MM.1S (cell line): ENCODE results near the gene TMEM44.

Experiments
- DNase-seq: peaks from one replicate; pipeline ENCODE4 v3.0.0-alpha.2; 2015
- H2AFZ ChIP-seq: fragments of 300-600 bp; sonication (generic); 2 replicates; pipeline ENCODE4 v1.6.0; 2016; ENCODE audit warnings: antibody characterized with exemption, low read length
- H3F3A ChIP-seq: fragments of 300-600 bp; sonication (generic); 2 replicates; pipeline ENCODE4 v1.6.1; 2016; ENCODE audit warnings: mild to moderate bottlenecking, antibody characterized with exemption, low read length, moderate library complexity, mixed read lengths; ENCODE audit not compliant: insufficient read depth
- H3K27ac ChIP-seq: fragments of 300-600 bp; sonication (generic); 2 replicates; pipeline ENCODE4 v1.5.1; 2016; ENCODE audit warnings: mild to moderate bottlenecking, low read length
- H3K27me3 ChIP-seq: fragments of 300-600 bp; sonication (generic); replicated peaks from 2 replicates; pipeline ENCODE4 v1.6.0; 2016; ENCODE audit warnings: low read length; ENCODE audit not compliant: insufficient read depth
- H3K36me3 ChIP-seq: fragments of 300-600 bp; sonication (generic); replicated peaks from 2 replicates; pipeline ENCODE4 v1.6.1; 2016; ENCODE audit warnings: mild to moderate bottlenecking, low read length, mixed read lengths; ENCODE audit not compliant: insufficient read depth
- H3K4me1 ChIP-seq: fragments of 300-600 bp; sonication (generic); 2 replicates; pipeline ENCODE4 v1.6.1; 2016; ENCODE audit warnings: low read length, mixed read lengths
- H3K4me2 ChIP-seq: fragments of 300-600 bp; sonication (generic); 2 replicates; pipeline ENCODE4 v1.6.0; 2016; ENCODE audit warnings: low read depth, low read length
- H3K4me3 ChIP-seq: fragments of 300-600 bp; sonication (generic); 2 replicates; pipeline ENCODE4 v1.5.1; 2016; ENCODE audit warnings: low read length, mixed read lengths
- H3K79me2 ChIP-seq: fragments of 300-600 bp; sonication (generic); 2 replicates; pipeline ENCODE4 v1.6.1; 2016; ENCODE audit warnings: mixed run types, low read length, mixed read lengths
- H3K9ac ChIP-seq: fragments of 300-600 bp; sonication (generic); 2 replicates; pipeline ENCODE4 v1.6.1; 2016; ENCODE audit warnings: low read length, mixed read lengths
- H3K9me2 ChIP-seq: fragments of 300-600 bp; sonication (generic); replicated peaks from 2 replicates; pipeline ENCODE4 v1.6.1; 2016; ENCODE audit warnings: mild to moderate bottlenecking, low read length, mixed read lengths; ENCODE audit not compliant: insufficient read depth
- H3K9me3 ChIP-seq: fragments of 300-600 bp; sonication (generic); replicated peaks from 2 replicates; pipeline ENCODE4 v1.6.1; 2016; ENCODE audit warnings: mild to moderate bottlenecking, low read length, mixed read lengths; ENCODE audit not compliant: insufficient read depth
- H4K20me1 ChIP-seq: fragments of 300-600 bp; sonication (generic); 2 replicates; pipeline ENCODE4 v1.6.1; 2016; ENCODE audit warnings: mild to moderate bottlenecking, low read length, moderate library complexity, mixed read lengths; ENCODE audit not compliant: insufficient read depth
- CTCF ChIP-seq: fragments of 300-600 bp; sonication (generic); IDR thresholded peaks from 2 replicates; pipeline ENCODE4 v1.5.1; 2016; ENCODE audit warnings: antibody characterized with exemption, low read length, mixed read lengths
- EZH2 ChIP-seq: fragments of 300-600 bp; sonication (generic); optimal IDR thresholded peaks from 2 replicates; pipeline ENCODE3; 2017; ENCODE audit warnings: low read depth, mild to moderate bottlenecking, antibody characterized with exemption, low read length, mixed read lengths
- EZH2phosphoT487 ChIP-seq: fragments of 300-600 bp; sonication (generic); IDR thresholded peaks from 2 replicates; pipeline ENCODE4 v1.6.1; 2018; ENCODE audit warnings: antibody characterized with exemption, low read length

TMEM44 gene

GRCh38 chr3:194637066-194637465, 3.8 kb upstream of the TMEM44 start:
- H3K4me3 ChIP-seq = no peak overlapping the region
- TF ChIP-seq EZH2 (no peak), CTCF (no peak), EZH2phosphoT487 (no peak)
- H3K36me3 ChIP-seq = peaks cover 4% of the 10 kb centered on the region; the same call in 1 of the 2 replicates
- H3K27me3 ChIP-seq = no peaks in the 10 kb centered on the region
- H3F3A ChIP-seq = peaks cover 6% of the 10 kb centered on the region
- no peaks in the 10 kb centered on the region for H3K9me3 ChIP-seq
- no peak overlapping the region for H3K4me2 ChIP-seq
- H3K79me2 ChIP-seq = no peaks in the 10 kb centered on the region
- no peak for DNase-seq
- H3K9ac ChIP-seq = no peak overlapping the region
- H4K20me1 ChIP-seq = no peaks in the 10 kb centered on the region
- H3K27ac ChIP-seq = no peak overlapping the region
- no peaks in the 10 kb centered on the region for H3K9me2 ChIP-seq
- 0 out of 2 replicates have a peak, but pooled peaks cover 3% of the 10 kb centered on the region for H3K4me1 ChIP-seq
- no peak overlapping the region for H2AFZ ChIP-seq

- Histone ChIP-seq H3K79me2 (no peaks in the 10 kb centered on the region), H3K9ac (peak overlapping the region; percentile 54; the same call in 1 of the 2 replicates), H2AFZ (peak overlapping the region; percentile 90), H4K20me1 (no peaks in the 10 kb centered on the region), H3K9me3 (no peaks in the 10 kb centered on the region), H3K36me3 (no peaks in the 10 kb centered on the region), H3K9me2 (no peaks in the 10 kb centered on the region), H3K27me3 (no peaks in the 10 kb centered on the region), H3K4me2 (peak overlapping the region; percentile 85), H3K27ac (no peak overlapping the region), H3K4me3 (peak overlapping the region; percentile 71), H3F3A (peaks cover 6% of the 10 kb centered on the region), H3K4me1 (0 out of 2 replicates have a peak, but pooled peaks cover 3% of the 10 kb centered on the region)
- TF ChIP-seq CTCF (no peak), EZH2 (no peak), EZH2phosphoT487 (no peak)
- DNase-seq = no peak
These were observed 340 bp downstream of the TMEM44 start for GRCh38 chr3:194632809-194633348.

- H3K36me3 ChIP-seq = no peaks in the 10 kb centered on the region
- H3K27ac ChIP-seq = no peak overlapping the region
- peaks cover 6% of the 10 kb centered on the region for H3F3A ChIP-seq
- peak overlapping the region; percentile 90 for H2AFZ ChIP-seq
- H4K20me1 ChIP-seq = no peaks in the 10 kb centered on the region
- no peaks in the 10 kb centered on the region for H3K9me3 ChIP-seq
- DNase-seq = no peak
- H3K4me3 ChIP-seq = peak overlapping the region; percentile 71
- no peaks in the 10 kb centered on the region for H3K9me2 ChIP-seq
- TF ChIP-seq EZH2 (no peak), CTCF (no peak), EZH2phosphoT487 (no peak)
- H3K4me1 ChIP-seq = 0 out of 2 replicates have a peak, but pooled peaks cover 3% of the 10 kb centered on the region
- H3K79me2 ChIP-seq = no peaks in the 10 kb centered on the region
- peak overlapping the region; percentile 85 for H3K4me2 ChIP-seq
- H3K27me3 ChIP-seq = no peaks in the 10 kb centered on the region
- H3K9ac ChIP-seq = peak overlapping the region; percentile 54; the same call in 1 of the 2 replicates
These were observed 902 bp downstream of the TMEM44 start for GRCh38 chr3:194632226-194632808.
